MCF 10A (cell line): ENCODE data around the gene CRIM1. TPM values are rescaled to one million over a fixed set of nuclear protein-coding genes. Genes with fewer than 3 reads are reported as not detected.

Experiments
- BruUV-seq: library from RNA; stranded (reverse); fragments of 400-500 nt; replicated peaks from 2 replicates; lab custom pipeline; 2021; lab: Mats Ljungman, UMichigan
- CTCF ChIA-PET: fragments of 300-600 bp; sonication (Branson Sonifier 250); formaldehyde crosslinking; extraction: SDS; loops from one replicate; lab custom pipeline; 2021; ENCODE audit warnings: antibody characterized with exemption, inconsistent platforms; lab: Yijun Ruan, JAX
- POLR2A ChIA-PET: fragments of 300-600, 350-650 bp; sonication (Branson Sonifier 250); formaldehyde crosslinking; extraction: SDS; loops from one replicate; lab custom pipeline; 2020; ENCODE audit warnings: antibody characterized with exemption, inconsistent platforms; lab: Yijun Ruan, JAX
- DNase-seq: peaks from one replicate; pipeline ENCODE4 v3.0.0-alpha.2; 2018; ENCODE audit not compliant: unreplicated experiment
- H3K27ac Mint-ChIP-seq: one replicate; pipeline ENCODE4 v1.8.0; 2022; ENCODE audit warnings: mild to moderate bottlenecking, low read depth, mixed read lengths; ENCODE audit not compliant: unreplicated experiment
- H3K27me3 Mint-ChIP-seq: one replicate; pipeline ENCODE4 v1.8.0; 2022; ENCODE audit warnings: mixed read lengths; ENCODE audit not compliant: insufficient read depth, unreplicated experiment
- H3K36me3 Mint-ChIP-seq: one replicate; pipeline ENCODE4 v1.8.0; 2022; ENCODE audit warnings: mild to moderate bottlenecking, moderate library complexity, mixed read lengths; ENCODE audit not compliant: insufficient read depth, unreplicated experiment
- H3K4me1 Mint-ChIP-seq: one replicate; pipeline ENCODE4 v1.8.0; 2022; ENCODE audit warnings: mixed read lengths; ENCODE audit not compliant: insufficient read depth, unreplicated experiment
- H3K4me3 Mint-ChIP-seq: one replicate; pipeline ENCODE4 v1.8.0; 2022; ENCODE audit warnings: mild to moderate bottlenecking, moderate library complexity, mixed read lengths; ENCODE audit not compliant: unreplicated experiment
- H3K9me3 Mint-ChIP-seq: one replicate; pipeline ENCODE4 v1.8.0; 2022; ENCODE audit warnings: mixed read lengths; ENCODE audit not compliant: unreplicated experiment
- intact Hi-C: fragments of 100-400 bp; cut with micrococcal nuclease; formaldehyde crosslinking; loops from 2 replicates; pipeline ENCODE4 v1.14.1; 2022
- total RNA-seq: library from RNA; stranded (reverse); gene quantifications from 2 replicates; pipeline ENCODE4 v1.2.3, GENCODE V29; 2022
- TF ChIP-seq, protein P1 (sequence below): fragments of 200-600 bp; IDR thresholded peaks from one replicate; pipeline ENCODE4 v1.8.0; 2022; ENCODE audit warnings: antibody characterized with exemption, mild to moderate bottlenecking; ENCODE audit not compliant: unreplicated experiment

The CRIM1 gene
- total RNA-seq, 1 experiment from 2014 or later = 185 TPM

DNA sequence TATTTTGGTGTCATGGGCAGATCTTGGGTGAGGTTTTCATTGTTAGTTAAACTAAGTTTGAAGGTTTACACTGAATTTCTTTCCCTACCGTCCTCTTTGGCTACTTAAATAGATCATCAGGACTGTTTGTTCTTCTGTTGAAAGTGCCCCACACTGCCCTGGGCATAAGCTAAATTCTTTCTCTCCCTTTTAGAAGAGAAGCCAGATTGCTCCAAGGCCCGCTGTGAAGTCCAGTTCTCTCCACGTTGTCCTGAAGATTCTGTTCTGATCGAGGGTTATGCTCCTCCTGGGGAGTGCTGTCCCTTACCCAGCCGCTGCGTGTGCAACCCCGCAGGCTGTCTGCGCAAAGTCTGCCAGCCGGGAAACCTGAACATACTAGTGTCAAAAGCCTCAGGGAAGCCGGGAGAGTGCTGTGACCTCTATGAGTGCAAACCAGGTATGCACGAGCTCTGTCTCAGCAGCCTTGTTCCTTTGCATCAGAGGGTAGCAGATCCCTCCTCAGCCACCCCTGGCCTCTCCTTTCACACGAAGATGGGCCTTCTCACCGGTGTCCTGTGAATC lies 85.6 kb downstream of the CRIM1 start:
- ChIA-PET POLR2A (interaction anchor here (0.8 to 9.8 kb wide), 3 partner anchors 8 to 69 kb away, joined by 3 to 183 read pairs (median 9); no protein-coding TSS in a partner anchor), CTCF (interaction anchor here (0.9 to 1.6 kb wide), 3 partner anchors 8 to 68 kb away, joined by 3 to 5 read pairs (median 5); no protein-coding TSS in a partner anchor)
- Mint-ChIP-seq H3K4me1 (peaks cover 36% of the 10 kb centered on the region), H3K27ac (no peak overlapping the region), H3K27me3 (no peaks in the 10 kb centered on the region), H3K36me3 (peaks cover 75% of the 10 kb centered on the region), H3K9me3 (no peaks in the 10 kb centered on the region), H3K4me3 (no peak overlapping the region)
- BruUV-seq = no TSS peak
- DNase-seq = no peak
- TF ChIP-seq, protein P1, sequence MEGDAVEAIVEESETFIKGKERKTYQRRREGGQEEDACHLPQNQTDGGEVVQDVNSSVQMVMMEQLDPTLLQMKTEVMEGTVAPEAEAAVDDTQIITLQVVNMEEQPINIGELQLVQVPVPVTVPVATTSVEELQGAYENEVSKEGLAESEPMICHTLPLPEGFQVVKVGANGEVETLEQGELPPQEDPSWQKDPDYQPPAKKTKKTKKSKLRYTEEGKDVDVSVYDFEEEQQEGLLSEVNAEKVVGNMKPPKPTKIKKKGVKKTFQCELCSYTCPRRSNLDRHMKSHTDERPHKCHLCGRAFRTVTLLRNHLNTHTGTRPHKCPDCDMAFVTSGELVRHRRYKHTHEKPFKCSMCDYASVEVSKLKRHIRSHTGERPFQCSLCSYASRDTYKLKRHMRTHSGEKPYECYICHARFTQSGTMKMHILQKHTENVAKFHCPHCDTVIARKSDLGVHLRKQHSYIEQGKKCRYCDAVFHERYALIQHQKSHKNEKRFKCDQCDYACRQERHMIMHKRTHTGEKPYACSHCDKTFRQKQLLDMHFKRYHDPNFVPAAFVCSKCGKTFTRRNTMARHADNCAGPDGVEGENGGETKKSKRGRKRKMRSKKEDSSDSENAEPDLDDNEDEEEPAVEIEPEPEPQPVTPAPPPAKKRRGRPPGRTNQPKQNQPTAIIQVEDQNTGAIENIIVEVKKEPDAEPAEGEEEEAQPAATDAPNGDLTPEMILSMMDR = no peak
- intact Hi-C loops = no loop called here

DNA sequence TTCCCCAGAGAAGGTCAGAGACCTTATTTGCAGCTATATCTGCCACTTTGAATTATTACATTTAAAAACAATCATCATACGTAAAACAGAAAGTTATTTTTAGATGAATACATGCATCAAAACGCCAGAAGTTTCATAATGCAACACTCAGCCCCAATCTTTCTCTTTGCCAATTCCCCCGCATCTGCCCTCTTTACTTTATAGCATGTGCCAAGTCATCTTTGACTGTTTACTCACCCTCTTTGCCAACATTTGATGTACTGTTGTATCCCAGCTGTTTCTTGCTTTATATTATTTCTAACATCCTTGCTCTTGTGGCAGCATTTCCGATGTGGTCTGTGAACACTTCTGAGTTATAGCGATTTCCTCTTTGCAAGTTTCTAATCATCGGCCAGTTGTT lies 86.2 kb downstream of the CRIM1 start:
- BruUV-seq = no TSS peak
- TF ChIP-seq, protein P1 = no peak
- DNase-seq = peak; percentile 70
- Mint-ChIP-seq H3K36me3 (peaks cover 68% of the 10 kb centered on the region), H3K4me3 (no peak overlapping the region), H3K27me3 (no peaks in the 10 kb centered on the region), H3K9me3 (no peaks in the 10 kb centered on the region), H3K4me1 (peaks cover 36% of the 10 kb centered on the region), H3K27ac (peak overlapping the region; percentile 44)
- intact Hi-C loops = no loop called here
- CTCF ChIA-PET = interaction anchor here (0.8 to 1.6 kb wide), 4 partner anchors 8 to 89 kb away, joined by 3 to 5 read pairs (median 4); no protein-coding TSS in a partner anchor
- POLR2A ChIA-PET = interaction anchor here (0.6 to 9.8 kb wide), 3 partner anchors 10 to 70 kb away, joined by 3 to 183 read pairs (median 9); no protein-coding TSS in a partner anchor

DNA sequence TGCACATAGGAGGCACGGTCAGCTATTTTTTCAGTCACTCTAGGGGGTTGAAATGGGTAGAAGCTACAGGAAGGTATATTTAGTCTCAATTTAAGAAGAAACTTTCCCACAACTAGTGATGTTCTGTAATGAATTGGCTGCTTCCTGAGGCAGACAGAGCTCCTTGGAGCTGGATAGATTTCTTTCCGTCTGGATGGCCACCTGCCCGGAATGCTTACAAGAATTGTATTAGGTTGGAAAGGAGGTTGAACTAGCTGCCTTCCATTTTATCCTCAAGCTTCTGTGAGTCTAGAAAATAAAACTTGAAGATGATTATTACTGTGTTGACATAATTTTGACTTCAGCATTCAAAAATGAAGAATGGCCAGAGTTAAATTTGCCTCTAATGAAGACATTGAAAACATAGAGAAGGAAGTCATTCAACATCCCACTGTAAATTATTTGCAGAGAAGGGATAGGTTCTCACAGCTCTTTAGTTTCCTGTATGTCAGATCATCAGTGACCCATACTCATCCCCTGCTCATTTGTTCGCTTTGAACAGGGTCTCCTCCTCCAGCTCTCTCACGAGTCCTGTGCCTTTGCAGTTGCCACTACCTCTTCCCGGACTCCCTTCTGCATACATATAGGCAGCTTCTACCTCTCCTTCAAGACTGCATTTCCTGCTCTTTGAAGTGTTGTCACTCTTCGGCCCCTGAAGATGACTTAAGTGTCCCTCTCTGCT lies 88.8 kb downstream of the CRIM1 start:
- TF ChIP-seq, protein P1 = no peak
- no peak overlapping the region for H3K4me3 Mint-ChIP-seq
- H3K27me3 Mint-ChIP-seq = no peaks in the 10 kb centered on the region
- BruUV-seq = no TSS peak
- no peak overlapping the region for H3K27ac Mint-ChIP-seq
- H3K4me1 Mint-ChIP-seq = peaks cover 24% of the 10 kb centered on the region
- no peaks in the 10 kb centered on the region for H3K9me3 Mint-ChIP-seq
- intact Hi-C loops = no loop called here
- H3K36me3 Mint-ChIP-seq = peaks cover 50% of the 10 kb centered on the region
- ChIA-PET CTCF (interaction anchor here (1.1 kb wide), 1 partner anchor 92 kb away, joined by 4 read pairs; no protein-coding TSS in a partner anchor), POLR2A (interaction anchor here (0.9 to 1.3 kb wide), 2 partner anchors 11 to 14 kb away, joined by 3 read pairs; no protein-coding TSS in a partner anchor)
- DNase-seq = no peak
